NOMO-1 treated with DMSO at 0.1 percent for 48 hours (cell line): ENCODE results near the gene LDLR.

ENCODE experiments used
- DNase-seq: peaks from one replicate; lab custom pipeline; 2025; ENCODE audit not compliant: unreplicated experiment; lab: John Stamatoyannopoulos, UW

LDLR gene

DNA sequence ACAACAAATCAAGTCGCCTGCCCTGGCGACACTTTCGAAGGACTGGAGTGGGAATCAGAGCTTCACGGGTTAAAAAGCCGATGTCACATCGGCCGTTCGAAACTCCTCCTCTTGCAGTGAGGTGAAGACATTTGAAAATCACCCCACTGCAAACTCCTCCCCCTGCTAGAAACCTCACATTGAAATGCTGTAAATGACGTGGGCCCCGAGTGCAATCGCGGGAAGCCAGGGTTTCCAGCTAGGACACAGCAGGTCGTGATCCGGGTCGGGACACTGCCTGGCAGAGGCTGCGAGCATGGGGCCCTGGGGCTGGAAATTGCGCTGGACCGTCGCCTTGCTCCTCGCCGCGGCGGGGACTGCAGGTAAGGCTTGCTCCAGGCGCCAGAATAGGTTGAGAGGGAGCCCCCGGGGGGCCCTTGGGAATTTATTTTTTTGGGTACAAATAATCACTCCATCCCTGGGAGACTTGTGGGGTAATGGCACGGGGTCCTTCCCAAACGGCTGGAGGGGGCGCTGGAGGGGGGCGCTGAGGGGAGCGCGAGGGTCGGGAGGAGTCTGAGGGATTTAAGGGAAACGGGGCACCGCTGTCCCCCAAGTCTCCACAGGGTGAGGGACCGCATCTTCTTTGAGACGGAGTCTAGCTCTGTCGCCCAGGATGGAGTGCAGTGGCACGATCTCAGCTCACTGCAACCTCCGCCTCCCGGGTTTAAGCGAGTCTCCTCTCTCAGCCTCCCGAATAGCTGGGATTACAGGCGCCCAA is at the start of gene LDLR:
TSS of gene LDLR (plus strand) at position 210 of the 760 bp plus-strand sequence. CDS start at position 296, 86 bp downstream.
- DNase-seq: peak; percentile 96

DNA sequence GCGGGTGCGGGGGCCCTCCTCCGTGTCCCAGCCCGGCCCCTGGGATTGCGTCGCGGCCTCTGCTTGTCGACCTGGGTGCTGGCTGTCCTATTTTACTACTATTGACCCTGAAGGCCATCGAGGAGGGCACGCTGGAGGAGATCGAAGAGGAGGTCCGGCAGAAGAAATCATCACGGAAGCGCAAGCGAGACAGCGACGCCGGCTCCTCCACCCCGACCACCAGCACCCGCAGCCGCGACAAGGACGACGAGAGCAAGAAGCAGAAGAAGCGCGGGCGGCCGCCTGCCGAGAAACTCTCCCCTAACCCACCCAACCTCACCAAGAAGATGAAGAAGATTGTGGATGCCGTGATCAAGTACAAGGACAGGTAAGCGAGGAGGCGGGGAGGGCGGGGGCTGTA is 48.1 kb upstream of the LDLR start:
- no peak for DNase-seq

DNA sequence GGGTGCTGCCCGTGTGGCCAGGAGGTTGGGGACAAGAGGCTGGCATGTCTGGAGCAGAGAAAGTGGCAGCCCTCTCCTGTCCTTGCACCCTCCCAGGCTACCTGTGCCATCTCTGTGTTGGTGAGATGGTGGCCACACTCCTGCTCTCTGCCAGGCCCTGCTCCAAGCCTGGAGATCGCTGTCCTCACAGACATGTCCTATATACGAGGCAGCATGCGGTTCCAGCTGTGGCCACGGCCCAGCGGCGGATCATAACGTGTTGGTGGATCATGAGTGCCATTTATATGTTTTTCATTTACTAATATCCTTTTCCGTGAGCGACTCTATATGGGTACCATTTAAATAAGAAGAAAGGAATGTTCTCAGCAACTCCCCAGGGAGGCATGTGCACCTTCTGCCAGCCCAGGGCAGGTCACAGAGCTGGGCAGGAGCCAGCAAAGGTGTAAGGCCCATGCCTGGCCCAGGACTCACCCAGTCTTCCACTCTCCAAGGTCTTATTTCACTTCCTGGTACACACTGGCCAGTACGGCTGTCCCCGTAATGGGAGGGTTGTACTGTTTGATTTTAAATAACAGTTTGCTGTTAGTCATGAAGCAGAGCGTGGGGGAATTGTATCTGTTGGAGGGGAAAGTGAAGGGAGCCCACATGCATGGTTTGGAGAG is 47.2 kb upstream of the LDLR start:
- no peak for DNase-seq

DNA sequence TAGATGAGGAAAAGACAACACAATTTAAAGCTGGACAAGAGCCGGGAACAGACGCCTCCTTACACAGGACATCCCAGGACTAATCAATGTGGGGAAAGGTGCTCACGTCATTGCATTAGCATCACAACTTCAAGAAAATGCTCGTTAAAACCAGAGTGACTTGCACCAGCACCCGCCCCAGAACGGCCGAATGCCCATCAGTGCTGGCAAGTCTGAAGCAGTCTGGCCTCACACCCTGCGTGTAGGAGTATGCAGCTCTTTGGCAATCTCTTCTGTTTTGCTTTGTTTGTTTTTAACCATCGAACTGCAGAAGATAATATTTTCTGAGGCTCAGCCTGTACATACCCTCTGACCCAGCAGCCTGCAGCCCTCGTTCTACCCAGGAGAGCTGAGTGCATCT is 44.8 kb upstream of the LDLR start:
- no peak for DNase-seq

DNA sequence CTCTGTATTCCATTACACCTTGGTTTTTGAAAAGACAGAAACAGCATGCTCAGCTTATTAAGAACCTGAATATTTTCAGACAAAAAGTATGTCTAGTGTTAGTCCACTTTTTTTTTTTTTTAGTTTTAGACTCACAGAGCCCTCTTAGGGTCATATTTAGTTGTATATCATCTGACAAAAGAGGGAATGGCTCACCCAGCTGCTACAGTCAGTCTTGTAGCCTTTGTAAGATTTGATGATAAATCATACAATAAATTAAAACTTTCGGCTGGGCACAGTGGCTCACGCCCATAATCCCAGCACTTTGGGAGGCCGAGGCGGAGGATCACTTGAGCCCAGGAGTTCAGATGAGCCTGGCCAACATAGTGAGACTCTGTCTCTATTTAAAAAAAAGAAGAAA is 43.7 kb upstream of the LDLR start:
- DNase-seq: no peak

DNA sequence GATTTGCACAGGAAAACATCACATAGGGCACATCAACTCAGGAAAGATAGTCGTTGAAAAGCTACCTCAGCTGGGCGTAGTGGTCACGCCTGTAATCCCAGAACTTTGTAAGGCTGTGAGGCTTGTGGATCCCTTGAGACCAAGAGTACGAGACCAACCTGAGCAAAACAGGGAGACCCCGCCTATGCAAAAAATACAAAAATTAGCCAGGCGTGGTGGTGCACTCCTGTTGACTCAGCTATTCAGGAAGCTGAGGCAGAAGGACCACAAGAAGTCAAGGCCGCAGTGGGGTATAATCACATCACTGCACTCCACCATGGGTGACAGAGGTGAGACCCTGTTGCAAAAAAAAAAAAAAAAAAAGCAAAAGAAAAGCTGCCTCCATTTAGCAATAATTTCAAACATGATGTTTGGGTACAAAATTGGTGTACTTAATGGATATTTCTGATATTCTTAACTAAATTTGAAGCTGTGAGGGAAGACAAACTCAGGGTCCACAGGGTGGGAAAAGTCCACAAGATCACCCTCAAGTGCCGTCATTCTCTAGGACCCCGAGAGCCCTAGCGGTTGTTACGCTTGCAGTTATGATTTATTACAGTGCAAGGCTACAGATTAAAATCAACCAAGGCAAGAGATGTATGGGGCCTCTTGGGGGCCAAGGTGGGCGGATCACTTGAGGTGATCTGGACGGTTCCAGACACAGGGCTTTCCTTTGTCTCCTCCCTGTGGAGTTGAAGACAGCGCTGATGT is 42.5 kb upstream of the LDLR start:
- no peak for DNase-seq

DNA sequence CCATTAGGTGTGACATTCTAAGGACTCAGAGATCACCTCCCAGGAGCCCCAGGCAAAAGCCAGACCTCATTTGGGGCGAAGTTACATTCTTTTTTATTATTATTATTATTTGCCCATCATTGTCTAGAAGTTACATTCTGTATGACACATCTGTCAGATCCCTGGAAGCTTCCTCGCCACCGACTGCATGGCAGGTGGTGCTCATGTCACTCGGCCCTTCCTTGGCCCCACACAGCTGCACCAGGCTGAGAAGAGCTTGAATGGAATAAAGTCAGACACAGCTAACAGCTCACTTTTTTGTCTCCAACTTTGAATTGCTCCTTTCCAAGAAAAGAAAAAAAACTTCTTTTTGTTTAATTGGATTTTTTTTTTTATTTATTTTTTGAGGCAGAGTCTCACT is 41.4 kb upstream of the LDLR start:
- DNase-seq: no peak

DNA sequence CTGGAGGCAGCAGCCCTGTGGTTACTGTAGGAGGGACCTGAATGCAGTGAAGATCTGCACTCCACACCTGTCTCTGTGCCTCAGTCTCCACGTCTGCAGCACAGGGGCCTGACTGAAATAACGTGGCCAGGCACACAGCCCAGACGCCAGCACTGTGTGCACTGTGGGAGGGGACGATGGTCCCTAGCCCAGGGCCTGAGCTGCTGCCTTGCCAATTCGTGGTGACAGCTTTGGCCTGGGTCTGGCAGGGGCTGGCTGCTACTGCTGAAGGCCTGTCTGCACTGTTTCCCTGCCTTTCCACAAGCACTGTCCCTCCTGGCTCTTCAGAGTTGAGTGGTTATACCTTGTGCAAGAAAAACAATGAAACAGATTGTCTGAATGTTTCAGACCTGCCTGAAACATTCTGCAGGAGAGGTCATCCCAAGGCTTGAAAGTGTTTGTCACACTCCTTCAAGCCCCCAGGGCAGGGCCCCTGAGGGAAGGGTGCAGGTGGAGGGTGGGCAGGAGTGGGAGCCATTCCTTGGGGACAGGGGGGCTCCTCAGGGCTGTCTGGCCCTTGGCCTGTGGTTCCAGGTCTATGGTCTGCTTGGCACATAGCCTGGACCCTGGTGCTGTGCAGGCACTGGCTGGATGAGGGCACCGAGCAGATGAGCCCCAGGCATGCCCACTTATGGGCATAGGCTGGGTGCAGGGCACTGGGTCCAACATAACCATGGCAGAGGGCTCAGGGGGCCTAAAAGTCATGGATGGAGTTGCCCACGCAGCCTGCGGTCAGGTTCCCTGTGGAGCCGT is 38.7 kb upstream of the LDLR start:
- DNase-seq: no peak

DNA sequence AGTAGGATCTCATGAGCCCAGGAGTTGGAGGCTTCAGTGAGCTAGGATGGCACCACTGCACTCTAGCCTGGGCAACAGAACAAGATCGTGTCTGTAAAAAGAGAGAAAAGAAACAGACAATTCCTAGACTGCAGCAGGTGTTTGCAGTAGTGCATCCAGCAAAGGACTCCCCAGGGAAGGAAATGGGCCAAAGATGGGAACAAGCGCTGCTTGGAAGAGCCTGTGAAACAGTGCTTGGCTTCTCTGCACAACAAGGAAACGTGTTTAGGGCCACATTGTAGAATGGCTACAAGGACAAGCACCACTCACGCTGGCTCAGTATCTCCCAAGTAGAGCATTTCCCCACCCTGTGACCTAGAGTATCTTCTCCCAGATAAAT is 35.5 kb upstream of the LDLR start:
- no peak for DNase-seq

DNA sequence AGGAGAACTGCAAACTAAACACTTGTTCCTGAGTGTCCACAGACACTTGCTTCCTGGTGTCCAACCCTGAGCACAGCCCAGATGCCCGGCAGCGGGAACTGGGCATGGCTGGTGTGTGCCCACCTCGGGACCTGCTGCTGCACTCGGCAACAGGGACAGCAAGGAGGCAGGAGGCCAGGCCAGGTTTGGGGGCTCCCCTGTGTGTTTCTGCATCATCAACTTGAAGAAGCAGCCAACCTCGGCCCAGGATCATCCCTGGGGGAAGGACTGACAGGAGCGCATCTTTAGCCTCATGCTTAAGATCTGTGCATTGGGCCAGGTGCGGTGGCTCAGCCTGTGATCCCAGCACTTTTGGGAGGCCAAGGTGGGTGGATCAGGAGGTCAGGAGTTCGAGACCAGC is 35.1 kb upstream of the LDLR start:
- no peak for DNase-seq

DNA sequence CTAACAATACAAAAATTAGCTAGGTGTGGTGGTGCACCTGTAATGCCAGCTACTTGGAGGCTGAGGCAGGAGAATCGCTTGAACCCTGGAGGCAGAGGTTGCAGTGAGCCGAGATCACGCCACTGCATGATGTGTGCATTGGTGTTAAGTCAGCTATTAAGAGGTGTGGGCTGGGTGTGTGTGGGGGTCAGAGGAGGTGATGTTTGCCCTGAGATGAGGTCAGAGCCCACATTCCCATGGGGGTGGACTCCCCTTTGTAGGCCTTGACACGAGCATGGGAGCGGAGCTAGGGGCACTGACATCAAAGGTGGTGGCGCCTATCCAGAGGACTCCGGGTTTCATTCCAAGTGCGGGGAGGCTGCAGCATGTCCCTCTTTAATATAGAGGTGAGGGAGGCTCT is 34.6 kb upstream of the LDLR start:
- DNase-seq: no peak

DNA sequence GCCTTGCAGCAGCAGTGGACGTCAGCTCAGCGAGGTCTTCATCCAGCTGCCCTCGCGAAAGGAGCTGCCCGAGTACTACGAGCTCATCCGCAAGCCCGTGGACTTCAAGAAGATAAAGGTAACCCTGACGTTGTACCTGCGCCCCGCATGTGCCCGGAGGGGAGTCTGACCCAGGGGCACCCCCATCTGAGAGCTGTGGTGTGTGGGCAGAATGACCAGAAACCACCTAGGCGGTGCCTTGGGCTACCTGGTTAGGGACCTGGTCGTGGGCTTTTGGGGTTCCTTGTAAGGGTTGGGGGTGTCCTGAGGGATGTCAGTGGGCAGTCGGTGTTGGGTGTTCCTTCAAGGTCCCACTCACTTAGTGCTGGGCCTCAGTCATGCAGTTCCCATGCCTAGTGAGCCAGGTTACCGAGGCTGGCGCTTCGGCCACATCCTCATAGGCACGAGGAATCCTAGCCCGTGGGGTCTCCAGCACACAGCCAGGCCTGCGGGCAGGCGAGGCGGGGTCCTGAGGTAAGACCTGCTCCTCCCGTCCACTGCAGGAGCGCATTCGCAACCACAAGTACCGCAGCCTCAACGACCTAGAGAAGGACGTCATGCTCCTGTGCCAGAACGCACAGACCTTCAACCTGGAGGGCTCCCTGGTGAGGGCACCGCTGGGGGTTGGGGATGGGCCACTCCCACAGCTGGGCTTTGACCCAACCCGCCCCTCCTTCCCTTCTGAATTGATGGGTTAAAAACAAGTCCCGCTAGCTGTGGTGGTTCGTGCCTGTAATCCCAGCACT is 30.8 kb upstream of the LDLR start:
- no peak for DNase-seq

GRCh38 chr19:11059511-11060358 is 29.5 kb upstream of the LDLR start:
- no peak for DNase-seq

DNA sequence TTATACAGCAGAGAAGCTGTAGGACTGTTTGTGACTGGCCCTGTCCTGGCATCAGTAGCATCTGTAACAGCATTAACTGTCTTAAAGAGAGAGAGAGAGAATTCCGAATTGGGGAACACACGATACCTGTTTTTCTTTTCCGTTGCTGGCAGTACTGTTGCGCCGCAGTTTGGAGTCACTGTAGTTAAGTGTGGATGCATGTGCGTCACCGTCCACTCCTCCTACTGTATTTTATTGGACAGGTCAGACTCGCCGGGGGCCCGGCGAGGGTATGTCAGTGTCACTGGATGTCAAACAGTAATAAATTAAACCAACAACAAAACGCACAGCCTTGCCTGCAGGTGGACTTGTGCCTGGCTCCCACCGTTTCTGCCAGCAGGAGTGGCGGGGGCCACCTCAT is 27.3 kb upstream of the LDLR start:
- DNase-seq: no peak

DNA sequence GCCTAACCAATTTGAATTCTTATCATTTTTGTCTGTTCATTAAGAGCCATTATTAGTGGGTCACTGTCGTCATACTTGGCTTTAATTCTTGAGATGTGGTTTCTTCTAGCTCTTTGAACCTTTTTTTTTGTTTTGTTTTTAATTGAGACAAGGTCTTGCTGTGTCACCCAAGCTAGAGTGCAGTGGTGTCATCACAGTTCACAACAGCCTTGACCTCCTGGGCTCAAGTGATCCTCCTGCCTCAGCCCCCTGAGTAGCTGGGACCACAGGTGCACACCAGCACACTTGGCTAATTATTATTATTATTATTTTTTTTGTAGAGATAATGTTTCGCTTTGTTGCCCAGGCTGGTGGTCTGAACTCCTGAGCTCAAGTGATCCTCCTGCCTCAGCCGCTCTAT is 25.8 kb upstream of the LDLR start:
- no peak for DNase-seq

- no peak for DNase-seq
Measured at GRCh38 chr19:11064831-11065303, 24.4 kb upstream of the LDLR start.

DNA sequence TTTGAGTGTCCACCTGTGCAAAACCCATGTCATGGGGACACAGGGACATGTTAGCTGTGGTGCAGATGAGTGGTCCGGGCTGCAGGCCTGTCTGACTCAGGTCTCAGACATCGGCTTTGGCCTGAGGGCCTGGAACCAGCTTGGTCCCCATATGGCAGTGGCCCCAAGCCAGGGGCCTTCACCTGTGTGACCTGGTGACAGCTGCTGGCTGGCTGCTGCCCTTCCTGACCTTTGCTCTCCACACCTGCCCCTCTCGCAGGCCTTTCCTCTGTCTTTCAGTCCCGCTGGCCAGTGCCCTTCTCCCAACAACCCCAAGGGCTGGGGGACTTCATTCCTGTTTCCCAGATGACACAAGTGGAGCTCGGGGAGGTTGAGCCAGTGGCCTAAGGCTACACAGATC is 22.9 kb upstream of the LDLR start:
- no peak for DNase-seq

DNA sequence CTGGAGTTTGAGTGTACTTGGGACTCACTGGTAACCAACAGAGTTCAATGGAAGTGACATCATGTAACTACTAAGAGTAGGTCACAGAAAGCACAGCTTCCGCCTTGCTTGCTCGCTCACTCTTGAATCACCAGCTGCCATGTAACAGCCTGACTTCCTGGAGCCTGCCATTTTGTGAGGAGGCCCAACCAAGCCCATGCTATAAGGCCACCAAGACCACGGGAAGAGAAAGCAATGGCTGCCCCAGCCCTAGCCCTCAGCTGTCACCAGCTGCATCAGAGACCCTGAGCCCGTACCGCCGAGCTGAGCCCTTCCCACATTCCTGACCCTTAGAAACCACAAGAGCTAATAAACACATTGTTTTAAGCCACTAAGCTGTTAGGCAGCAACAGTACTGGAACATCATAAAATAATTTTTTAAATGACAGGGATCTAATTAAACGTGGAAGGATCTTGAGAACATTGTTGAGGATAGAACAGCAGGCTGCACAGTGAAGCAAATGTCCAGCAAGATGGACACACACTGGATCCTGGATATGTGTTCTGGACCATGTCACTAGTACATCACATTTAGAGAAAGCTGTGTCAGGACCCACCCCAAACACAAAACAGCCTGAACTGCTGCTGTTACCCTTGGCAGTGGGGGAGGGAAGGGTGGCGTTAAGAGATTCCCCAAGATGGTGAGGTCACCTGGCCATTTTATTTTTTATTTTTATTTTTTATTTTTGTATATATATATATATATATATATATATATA is 21.7 kb upstream of the LDLR start:
- DNase-seq: no peak

GRCh38 chr19:11069561-11069960 is 19.7 kb upstream of the LDLR start:
- no peak for DNase-seq
